NB4 (cell line): ENCODE data around the gene FGF12.
"Not testable (repeated sequence)": the region's sequence is repeated elsewhere in the genome, so short reads cannot be mapped to it uniquely, and the experiment has no call there.

ENCODE experiments used
- DNase-seq: peaks from one replicate; pipeline ENCODE4 v3.0.0; 2010; ENCODE audit warnings: low read depth
- H3K4me3 ChIP-seq: one replicate; pipeline ENCODE4 v1.5.1; 2011; ENCODE audit warnings: mild to moderate bottlenecking, low read depth, low read length, moderate library complexity
- CTCF ChIP-seq: IDR thresholded peaks from one replicate; pipeline ENCODE4 v1.5.1; 2012; ENCODE audit warnings: low read depth, low read length
- MAX ChIP-seq: IDR thresholded peaks from 2 replicates; pipeline ENCODE4 v1.6.1; 2011; ENCODE audit warnings: low read depth, low read length
- MYC ChIP-seq: IDR thresholded peaks from 2 replicates; pipeline ENCODE4 v1.6.1; 2011; ENCODE audit warnings: low read depth, low read length
- POLR2A ChIP-seq: IDR thresholded peaks from 2 replicates; pipeline ENCODE4 v1.6.1; 2011; ENCODE audit warnings: mild to moderate bottlenecking; ENCODE audit not compliant: insufficient read length; ENCODE audit errors: extremely low read depth

FGF12 gene

GRCh38 chr3:192727032-192727847 is at the start of gene FGF12:
FGF12 (minus strand) TSS chr3:192727541.
- DNase-seq = no peak

GRCh38 chr3:192774341-192774740 is 47.0 kb upstream of the FGF12 start:
- H3K4me3 ChIP-seq, DNase-seq: not testable (repeated sequence)

More at GRCh38 chr3:192727032-192727847, at the start of gene FGF12:
- no peak for TF ChIP-seq MYC
- no peak for TF ChIP-seq CTCF
- TF ChIP-seq MAX = no peak
- TF ChIP-seq POLR2A = no peak
- H3K4me3 ChIP-seq = no peak within 1 kb of the TSS

GRCh38 chr3:192772240-192772894 is 45.0 kb upstream of the FGF12 start:
- no peak overlapping the region for H3K4me3 ChIP-seq
- TF ChIP-seq CTCF (peak; percentile 41), MAX (no peak), POLR2A (no peak)
- peak; percentile 20 for DNase-seq

- DNase-seq = no peak
- H3K4me3 ChIP-seq = no peak overlapping the region
- TF ChIP-seq POLR2A (no peak), CTCF (no peak), MYC (no peak), MAX (no peak)
Measured at GRCh38 chr3:192758654-192759053, 31.3 kb upstream of the FGF12 start.

- no peak overlapping the region for H3K4me3 ChIP-seq
- no peak for DNase-seq
- TF ChIP-seq POLR2A (no peak), MYC (no peak), CTCF (no peak), MAX (no peak)
Measured at GRCh38 chr3:192751148-192751547, 23.8 kb upstream of the FGF12 start.

GRCh38 chr3:192750201-192750600 is 22.9 kb upstream of the FGF12 start:
- TF ChIP-seq POLR2A = no peak
- no peak for TF ChIP-seq CTCF
- TF ChIP-seq MYC = no peak
- TF ChIP-seq MAX = no peak
- DNase-seq = peak; percentile 14
- no peak overlapping the region for H3K4me3 ChIP-seq
